HG03045 (cell line): Measurements from ENCODE around the gene ZSCAN20.
"Not testable (repeated sequence)": the region's sequence is repeated elsewhere in the genome, so short reads cannot be mapped to it uniquely, and the experiment has no call there.

ENCODE experiments used
- ATAC-seq: cut with Tn5 transposase; IDR thresholded peaks from one replicate; pipeline ENCODE4 v1.9.1; 2021; ENCODE audit warnings: mild to moderate bottlenecking, moderate library complexity; ENCODE audit not compliant: unreplicated experiment

The ZSCAN20 gene

DNA sequence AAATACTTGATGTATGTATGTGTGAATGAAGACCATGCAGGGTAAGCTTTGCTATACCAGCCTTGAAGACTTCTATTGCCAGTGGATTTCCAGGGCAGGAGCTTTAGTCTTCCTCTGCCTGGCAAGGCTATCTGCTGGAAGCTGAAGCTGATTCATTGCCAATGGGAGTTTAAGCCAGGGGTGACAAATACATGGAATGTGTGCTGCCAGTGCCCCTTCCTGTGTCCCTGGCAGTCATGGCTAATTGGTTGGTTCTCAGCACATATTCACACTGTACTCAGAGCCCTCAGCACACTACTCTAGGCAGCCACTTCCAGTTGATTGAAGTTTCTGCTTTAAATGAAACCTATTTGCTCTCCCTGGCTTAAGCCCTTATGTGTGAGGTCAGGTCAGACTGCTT lies 1.5 kb downstream of the ZSCAN20 start:
- no peak for ATAC-seq

DNA sequence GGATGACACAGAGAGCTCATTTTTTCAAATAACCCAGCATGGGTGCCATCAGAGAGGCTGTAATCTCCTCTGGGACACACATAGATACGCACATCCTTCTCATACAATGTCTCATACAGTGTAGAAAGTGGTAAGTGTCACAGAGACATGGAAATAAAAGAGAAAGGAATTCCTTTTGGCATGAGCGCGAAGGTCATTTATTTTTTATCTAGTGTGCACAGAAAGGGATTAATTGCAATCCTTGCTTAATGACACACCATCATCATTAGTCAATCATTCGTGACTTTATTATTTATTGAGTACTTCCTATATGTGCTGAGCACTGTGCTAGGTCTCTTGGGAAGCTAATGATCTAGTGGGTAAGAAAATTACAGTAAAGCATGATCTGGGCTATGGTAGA lies 5.0 kb downstream of the ZSCAN20 start:
- ATAC-seq = no peak

DNA sequence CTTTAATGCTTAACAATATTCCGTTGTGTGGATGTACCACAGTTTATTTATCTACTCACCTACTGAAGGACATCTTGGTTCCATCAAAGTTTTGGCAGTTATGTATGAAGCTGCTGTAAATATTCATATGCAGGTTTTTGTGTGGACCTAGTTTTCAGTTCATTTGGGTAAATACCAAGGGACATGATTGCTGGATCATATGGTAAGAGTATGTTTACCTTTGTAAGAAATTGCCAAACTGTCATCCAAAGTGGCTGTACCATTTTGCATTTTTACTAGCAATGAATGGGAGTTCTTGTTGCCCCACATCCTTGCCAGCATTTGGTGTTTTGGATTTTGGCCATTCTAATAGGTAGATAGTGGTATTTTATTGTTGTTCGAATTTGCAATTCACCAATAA lies 10.0 kb downstream of the ZSCAN20 start:
- no peak for ATAC-seq

DNA sequence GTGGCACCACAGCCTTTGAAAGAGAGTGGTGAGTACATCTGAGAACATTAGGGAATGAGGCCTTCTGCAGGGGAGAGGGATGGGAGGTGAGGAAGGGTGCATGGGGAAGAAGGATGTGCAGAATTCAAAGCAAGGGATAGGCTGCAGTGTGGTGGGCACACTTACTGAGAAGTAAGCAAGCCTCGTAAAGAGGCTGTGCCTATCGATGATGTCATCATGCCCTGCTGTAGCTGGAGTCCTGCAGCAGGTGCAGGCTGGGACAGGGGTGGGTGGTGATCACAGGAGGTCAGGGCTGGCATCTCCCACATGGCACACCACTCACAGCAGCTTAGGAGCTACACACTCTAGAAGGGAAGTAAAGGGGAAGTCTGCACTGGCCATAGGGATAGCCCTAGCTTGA lies 16.2 kb downstream of the ZSCAN20 start:
- ATAC-seq = no peak

DNA sequence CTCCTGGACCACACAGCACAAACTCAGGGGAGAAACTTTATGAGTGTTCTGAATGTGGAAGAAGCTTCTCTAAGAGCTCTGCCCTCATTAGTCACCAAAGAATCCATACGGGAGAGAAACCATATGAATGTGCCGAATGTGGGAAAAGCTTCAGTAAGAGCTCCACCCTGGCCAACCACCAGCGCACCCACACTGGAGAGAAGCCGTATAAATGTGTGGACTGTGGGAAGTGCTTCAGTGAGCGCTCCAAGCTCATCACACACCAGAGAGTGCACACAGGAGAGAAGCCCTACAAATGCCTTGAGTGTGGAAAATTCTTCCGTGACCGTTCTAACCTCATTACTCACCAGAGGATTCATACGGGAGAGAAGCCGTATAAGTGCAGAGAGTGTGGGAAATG lies 22.5 kb downstream of the ZSCAN20 start:
- ATAC-seq = no peak

DNA sequence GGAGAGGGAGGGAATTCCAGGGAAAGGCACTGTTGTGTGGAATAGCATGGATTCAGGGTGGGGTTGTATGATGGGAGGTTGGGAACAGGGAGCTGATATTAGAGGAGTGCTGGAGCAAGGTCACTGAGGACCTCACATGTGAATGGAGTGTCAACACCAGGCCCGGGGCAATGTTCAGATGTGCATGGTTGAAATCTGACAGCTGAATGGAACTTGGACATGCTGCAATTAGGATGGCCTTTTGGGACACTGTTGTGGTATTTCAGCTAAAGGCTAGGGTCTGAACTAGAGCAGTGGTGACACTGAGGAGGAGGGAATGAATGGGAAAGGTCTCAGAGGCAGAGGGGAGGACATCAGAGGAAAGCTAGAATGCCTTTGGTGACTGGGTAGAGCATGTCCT lies 25.0 kb downstream of the ZSCAN20 start:
- no peak for ATAC-seq

DNA sequence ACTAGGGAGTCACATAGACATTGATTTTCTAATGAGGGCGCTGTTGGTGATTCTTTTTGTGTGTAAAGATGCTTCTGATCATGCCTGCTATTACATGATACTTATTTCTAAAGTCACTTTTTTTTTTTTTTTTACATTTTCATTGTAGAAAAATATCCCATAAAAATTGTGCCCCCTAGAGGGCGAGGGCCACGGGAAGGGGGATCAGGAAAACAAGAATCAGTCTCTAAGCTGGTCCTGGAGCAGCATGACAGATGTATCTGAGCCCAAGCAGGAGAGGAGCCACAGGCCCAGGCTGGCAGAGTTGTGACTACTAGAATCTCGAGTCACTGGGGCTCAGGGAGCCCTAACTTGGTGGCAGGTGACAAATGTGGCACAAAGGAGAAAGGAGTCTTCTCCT lies 28.1 kb downstream of the ZSCAN20 start:
- no peak for ATAC-seq

DNA sequence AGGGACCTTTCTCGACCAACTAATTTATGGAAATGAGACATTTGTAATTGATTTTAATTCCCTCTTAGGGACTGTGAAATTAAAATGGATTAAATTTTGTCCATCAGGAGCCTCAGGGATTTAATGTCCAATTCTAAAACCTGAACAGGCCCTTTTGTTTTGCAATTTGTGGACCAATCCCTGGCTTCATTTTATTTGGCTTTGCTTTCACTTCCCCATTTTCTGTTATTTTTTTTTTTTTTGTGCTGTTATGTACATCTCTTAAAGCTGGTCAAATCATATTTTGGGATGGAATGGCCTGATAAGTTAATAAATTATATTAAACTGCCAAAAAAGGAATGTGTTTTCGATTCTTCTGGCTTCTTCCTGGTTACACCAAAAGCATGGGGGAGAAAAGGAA lies 28.9 kb downstream of the ZSCAN20 start:
- no peak for ATAC-seq

DNA sequence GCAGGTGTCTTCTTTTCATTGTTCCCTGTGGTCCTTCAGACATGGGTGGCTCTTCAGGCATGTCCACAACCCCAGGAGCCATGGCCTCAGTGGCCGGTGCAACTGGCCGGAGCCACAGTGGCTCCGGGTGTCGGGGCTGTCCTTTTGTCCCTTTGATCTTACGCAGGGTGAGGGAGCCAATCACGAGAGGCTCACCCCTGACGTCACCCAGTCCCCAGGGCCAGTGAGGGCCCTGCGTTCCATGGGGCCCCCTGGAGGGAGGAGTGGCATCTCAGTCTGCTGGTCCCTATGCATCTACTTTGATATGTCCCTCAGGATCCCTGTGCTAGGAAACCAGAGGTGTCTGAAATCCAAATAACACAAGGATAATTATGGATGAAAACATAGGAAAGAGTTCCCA lies 29.3 kb downstream of the ZSCAN20 start:
- ATAC-seq = no peak

DNA sequence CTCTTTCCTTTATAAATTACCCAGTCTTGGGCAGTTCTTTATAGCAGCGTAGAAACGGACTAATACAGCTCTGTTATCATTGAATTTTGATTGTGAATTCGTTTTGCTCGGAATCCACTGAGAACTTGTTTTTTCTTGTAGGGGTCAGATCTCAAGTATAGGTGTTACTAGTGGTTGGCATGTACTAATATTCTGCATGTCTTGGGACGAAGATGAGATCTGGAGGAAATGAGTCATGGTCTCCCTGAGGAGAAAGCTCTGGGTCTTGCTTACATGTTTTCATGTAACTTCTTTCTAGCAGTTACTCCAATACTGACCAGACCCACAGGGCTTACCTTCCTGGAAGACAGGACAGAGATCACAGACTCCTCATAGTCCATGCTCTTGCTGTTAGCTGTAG lies 30.3 kb downstream of the ZSCAN20 start:
- no peak for ATAC-seq

DNA sequence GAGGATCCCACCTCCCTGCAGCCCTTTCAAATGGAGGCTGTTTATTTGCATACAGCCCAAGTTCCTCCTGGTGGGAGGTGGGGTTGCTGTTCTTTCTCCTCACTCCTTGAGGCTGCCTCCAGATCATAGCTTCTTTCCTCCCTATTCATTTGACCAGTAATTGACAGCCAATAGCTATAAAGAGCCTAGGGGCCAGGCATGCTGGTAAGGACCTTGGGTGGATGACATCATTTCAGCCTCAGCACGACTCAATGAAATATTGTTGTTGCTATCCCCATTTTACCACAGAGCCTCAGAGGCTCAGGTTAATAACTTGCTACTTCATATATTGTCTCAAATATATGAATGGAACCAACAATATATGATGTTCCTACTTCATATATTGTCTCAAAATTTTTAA lies 31.1 kb downstream of the ZSCAN20 start:
- no peak for ATAC-seq

DNA sequence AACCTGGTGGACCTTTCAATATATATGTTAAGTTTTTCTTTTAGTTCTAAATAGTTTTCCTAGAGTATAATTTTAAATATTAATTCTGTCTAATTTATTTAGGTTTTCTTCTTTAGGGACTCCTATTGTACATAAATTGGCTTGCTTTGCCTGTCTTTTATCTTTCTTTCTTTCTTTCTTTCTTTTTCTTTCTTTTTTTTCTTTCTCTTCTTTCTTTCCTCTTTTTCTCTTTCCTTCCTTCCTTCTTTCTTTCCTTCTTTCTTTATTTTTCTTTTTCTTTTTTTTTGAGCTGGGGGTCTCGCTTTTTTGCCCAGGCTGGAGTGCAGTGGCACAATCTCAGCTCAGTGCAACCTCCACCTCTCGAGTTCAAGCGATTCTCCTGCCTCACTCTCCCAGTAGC lies 35.2 kb downstream of the ZSCAN20 start:
- ATAC-seq = no peak

DNA sequence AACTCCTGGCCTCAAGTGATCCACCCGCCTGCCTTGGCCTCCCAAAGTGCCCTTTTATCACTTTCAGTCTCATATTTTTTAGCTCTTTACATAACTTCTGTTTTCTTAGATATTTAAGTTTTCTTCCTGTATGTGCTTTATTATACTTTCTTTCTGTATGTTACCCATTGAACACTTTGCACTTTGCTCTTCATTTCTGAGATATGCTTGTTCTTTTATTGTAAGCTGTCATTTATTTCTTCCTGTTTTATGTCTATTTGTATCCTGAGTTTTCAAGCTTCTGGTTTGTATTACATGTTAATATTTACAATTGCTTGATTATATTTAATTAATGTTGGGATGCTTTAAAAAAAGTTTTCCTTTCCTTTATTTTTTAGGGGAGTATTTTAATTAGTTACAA lies 35.7 kb downstream of the ZSCAN20 start:
- ATAC-seq = no peak

DNA sequence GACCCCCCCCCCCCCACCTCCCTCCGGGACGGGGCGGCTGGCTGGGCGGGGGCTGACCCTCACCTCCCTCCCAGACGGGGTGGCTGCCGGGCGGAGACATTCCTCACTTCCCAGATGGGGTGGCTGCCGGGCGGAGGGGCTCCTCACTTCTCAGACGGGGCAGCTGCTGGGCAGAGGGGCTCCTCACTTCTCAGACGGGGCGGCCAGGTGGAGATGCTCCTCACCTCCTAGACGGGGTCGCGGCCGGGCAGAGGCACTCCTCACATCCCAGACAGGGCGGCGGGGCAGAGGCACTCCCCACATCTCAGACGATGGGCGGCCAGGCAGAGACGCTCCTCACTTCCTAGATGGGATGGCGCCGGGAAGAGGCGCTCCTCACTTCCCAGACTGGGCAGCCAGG lies 36.8 kb downstream of the ZSCAN20 start:
- not testable (repeated sequence) for ATAC-seq

DNA sequence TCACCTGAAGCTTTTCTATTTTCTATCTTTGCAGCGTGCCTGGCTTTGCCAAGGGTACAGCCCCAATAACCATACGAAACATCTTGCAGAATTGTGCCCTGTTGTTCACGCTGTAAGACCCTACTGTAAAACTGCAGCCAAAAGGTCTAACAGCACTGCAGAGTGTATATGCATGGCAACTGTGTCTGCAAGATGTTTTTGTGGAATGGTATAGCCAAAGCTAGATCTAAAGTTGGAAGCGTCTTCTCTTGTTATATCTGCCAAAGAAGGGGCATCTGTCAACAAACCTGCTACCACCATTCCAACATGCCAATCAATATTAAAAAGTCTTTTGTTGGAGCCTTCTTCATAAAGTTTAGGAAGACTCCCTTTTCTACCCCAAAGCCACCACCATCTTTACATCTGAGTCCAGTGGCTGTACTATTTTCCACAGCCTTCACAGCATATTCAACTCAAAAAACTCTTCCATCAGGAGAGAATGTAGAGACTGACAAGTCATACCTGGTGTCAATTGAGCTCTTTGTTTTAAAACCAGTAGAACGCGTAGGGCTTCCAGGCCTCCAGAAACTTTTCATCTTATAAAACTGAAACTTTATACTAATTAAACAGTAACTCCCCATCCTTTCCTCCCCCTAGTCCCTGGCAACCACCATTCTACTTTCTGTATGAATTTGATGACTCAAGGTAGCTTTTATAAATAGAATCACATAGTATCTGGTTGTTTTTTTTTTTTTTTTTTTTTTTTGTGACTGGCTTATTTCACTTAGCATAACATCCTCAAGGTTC lies 40.0 kb downstream of the ZSCAN20 start:
- ATAC-seq = no peak

DNA sequence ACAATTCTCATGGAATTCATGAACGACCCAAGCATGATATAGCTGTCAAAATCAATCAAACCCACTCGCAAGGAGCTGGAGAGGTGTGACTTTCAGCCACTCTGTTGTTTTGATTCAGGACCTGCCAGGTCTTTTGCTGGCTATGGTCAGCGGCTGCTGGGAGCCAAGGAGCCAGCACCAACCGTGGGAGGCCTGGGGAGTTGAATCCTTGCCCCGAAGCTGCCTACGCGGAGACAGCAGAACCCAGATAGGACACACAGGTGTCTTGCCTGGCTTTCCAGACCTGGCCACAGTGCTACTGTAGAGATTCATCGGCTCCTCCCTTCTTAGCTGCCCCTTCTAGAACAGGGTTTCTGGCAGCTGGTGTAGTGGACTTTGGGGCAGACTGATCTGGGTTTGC lies 42.7 kb downstream of the ZSCAN20 start:
- no peak for ATAC-seq

DNA sequence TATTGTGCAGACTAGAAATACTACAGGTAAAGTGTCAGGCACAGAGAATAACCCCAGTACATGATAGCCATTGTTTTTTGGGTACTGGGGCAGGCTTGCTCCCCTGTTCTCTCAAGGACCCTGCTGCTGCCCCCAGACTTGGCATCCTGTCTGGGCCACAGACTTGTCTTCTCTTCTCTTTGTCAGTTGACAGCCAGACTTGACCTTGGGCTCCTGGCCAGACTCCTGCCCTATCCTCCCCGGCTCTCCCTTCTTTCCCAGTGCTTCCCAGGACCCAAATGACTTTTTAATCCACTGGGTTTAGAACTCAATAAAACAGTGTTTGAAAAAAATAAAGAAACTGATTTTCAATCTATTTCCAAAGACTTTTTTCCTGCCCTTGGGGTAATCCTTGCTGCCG lies 43.2 kb downstream of the ZSCAN20 start:
- no peak for ATAC-seq

DNA sequence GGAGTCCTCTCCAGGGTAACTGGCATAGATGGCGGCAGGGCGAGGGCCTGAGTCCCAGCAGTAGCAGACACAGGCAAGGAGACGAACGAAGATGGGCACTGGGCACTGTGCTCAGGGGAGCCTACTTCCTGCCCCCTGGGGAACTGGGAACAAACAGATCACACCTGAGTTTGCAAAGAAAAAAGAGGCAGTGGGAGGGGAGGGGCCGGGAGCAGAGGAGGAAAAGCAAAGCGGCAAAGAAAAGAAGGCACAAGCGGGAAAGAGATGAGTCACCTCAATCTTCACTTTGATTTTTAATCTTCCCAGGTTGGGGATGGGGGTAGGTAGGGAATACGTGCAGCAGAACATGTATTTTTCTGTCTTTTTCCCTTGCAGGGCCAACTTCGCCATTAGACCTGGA lies 44.0 kb downstream of the ZSCAN20 start:
- ATAC-seq = no peak

DNA sequence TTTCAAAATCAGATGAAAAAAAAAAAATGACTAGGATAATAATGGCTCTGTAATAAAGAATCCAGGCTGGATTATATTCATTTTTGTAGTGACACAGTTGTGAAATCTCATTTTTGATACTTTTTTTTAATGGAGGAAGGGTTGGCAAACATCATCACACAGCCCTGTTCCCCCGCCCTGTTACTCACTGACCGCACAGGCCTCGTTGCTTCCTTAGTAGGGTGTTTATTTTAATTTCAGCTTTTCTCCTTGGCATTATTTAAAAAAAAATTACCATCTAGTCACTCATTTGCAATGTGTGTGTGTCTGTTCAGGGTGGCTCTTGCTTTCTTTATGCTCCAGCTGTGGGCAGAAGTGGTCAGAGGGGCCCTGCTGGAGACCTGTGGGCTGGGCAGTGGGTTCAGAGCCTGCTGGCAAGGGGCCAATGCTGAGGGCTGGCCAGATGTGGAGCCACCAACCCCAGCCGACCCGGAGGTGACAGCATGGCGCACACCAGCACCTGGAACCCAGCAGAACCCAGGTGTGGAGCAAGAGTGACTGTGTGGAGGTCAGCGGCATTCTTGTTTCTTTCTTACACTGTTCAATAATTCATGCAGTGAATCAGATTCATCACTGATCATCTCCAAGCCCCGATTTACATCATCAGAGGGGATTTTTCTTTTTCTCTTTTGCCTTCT lies 44.6 kb downstream of the ZSCAN20 start:
- ATAC-seq = no peak

DNA sequence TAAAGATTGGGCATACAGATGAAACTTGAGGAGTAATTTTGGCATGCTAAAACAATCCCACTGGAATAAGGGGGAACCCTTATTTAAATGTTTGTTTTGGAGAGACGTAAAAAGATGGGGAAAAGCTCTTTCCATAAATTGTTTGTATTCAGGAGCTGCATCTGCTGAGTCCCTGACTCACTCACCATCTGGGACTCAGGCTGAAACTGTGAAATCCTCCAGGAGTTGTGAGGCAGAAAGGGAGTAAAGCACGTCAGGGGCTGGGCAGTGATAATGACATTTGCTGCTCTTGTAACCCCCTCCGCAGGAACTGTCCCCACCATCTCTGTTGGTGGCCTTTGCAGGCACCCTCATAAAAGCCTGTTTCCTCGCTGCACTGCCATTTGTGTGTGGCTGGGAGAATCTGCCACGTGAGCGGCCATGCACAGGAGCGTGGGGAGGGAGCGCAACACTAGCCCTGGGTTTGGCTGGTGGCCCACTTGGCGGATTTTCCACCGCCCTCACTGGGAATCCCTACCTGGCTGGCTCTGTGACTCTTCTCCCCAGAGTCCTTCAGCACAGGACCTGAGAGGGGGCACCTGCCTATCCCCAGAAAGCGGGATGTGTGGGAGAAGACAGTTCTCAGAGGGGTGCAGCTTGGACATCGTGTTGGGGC lies 45.3 kb downstream of the ZSCAN20 start:
- ATAC-seq = no peak

DNA sequence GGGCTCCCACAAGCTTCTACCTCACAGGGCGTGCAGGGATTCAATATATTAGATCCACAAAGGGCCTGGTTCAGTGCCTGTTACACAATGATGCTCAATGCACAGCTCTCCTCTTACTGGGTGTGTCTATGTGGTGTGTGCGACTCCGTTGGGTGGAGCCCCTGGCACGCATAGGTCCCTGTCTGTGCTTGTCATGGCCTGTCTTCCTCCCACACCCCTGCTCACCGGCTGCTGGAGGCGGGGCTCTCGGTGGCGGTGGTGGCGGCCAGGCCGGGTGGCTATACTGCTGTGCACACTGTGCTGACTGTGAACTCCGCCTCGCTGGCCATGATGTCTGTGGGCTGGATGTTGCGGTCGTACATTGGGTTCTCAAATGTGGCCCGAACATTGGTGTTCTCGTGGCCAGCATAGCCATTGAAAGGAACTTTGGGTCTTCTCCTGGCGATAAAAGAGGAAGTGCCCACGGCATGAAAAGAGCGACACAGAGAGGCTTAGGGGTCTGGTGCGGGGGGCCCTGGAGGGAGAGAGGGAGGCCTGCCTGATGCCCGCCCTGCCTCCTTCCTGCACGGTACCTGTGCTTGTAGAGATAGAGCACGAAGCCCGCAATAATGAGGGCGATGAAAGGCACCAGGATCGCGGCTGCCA lies 46.9 kb downstream of the ZSCAN20 start:
- no peak for ATAC-seq

DNA sequence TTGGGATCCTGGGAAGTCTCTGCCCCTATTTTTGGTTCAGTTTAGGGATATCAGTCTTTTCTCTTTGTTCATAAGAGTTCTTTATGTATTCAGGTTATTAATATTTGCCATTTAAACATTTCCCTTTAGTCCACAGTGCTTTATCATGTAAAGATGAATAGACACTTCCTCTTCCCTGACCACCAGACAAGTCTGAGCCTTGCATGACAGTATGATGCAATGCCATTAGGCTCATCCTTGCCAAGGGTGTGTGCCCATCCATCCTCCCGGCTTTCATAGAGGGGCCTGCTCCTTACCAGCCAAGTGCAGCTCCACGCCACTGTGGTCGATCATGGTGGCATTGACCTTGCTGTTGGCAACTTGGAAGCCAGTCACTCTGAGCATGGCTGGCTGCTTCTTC lies 52.1 kb downstream of the ZSCAN20 start:
- no peak for ATAC-seq
